GM12892 (cell line): ENCODE measurements around the gene GRID1.

Source experiments
- POLR2A ChIP-seq: IDR thresholded peaks from 2 replicates; pipeline ENCODE4 v1.6.1; 2011; ENCODE audit warnings: low read depth, low read length, control low read depth
- TAF1 ChIP-seq: IDR thresholded peaks from 2 replicates; pipeline ENCODE4 v1.6.1; 2011; ENCODE audit warnings: low read depth, mild to moderate bottlenecking, control low read depth, low read length, borderline replicate concordance

- TF ChIP-seq TAF1: no peak
- TF ChIP-seq POLR2A: no peak
Observed at GRCh38 chr10:86264481-86265231, 101.9 kb downstream of the GRID1 start.
